ENCODE measurements around the gene MMRN2.
"Not testable (repeated sequence)": the region's sequence is repeated elsewhere in the genome, so short reads cannot be mapped to it uniquely, and the experiment has no call there.

- TF ChIP-seq, protein P1, sequence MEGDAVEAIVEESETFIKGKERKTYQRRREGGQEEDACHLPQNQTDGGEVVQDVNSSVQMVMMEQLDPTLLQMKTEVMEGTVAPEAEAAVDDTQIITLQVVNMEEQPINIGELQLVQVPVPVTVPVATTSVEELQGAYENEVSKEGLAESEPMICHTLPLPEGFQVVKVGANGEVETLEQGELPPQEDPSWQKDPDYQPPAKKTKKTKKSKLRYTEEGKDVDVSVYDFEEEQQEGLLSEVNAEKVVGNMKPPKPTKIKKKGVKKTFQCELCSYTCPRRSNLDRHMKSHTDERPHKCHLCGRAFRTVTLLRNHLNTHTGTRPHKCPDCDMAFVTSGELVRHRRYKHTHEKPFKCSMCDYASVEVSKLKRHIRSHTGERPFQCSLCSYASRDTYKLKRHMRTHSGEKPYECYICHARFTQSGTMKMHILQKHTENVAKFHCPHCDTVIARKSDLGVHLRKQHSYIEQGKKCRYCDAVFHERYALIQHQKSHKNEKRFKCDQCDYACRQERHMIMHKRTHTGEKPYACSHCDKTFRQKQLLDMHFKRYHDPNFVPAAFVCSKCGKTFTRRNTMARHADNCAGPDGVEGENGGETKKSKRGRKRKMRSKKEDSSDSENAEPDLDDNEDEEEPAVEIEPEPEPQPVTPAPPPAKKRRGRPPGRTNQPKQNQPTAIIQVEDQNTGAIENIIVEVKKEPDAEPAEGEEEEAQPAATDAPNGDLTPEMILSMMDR (IDR thresholded peaks at IDR 0.05), result not testable (repeated sequence)
- not testable (repeated sequence) for TF ChIP-seq POLR2A (IDR thresholded peaks at IDR 0.05)
Measured at GRCh38 chr10:86999802-87000403, 42.5 kb upstream of the MMRN2 start.
